NCI-H510A (cell line): ENCODE data around the gene NFU1.
"Not testable (repeated sequence)": the region's sequence is repeated elsewhere in the genome, so short reads cannot be mapped to it uniquely, and the experiment has no call there.

ENCODE experiments used
- DNase-seq: peaks from one replicate; lab custom pipeline; 2025; lab: John Stamatoyannopoulos, UW

The NFU1 gene

DNA sequence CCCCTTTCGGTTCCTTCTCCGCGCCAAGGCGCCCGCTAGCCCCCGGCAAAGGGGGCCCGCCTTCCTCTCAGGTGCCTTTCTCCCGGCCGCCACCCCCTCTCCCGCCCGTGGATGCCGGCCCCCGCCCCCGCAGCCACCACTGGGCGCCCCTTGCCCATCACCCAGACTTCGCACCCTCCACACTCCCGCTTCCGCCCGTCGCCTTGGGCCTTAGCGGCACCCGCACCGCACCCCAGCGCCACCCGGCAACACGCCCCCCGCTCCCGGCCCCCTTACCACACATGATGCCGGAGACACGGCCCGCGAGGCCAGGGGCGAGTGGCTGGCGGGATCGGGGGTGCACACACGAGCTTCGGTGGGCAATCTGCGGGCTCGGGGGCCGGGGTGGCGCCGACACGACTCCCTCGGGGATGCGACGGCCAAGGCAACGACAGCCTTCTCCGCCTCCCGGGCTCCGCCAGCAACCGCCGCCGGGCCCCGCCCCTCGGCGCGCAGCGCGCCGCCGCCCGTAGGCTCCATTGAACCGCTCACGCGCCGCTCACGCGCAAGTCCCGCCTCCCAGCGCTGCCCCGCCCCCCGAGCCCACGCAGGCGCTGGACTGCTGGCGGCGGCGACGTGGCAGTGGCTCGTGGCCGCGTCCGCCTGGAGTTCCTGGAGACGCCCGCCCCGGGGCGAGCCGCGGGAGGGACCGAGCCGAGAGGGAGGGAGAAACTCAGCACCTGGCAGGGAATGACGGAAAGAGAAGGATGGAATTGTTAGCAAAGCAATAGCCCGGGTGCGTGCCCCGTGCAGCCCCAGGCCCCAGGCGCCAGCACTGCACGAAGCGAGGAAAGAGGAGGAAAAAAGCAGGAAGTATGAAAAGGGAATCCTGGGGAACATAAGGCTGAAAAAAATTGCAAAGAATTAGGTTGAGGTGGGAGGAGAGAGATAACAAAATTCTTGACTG lies 50.2 kb downstream of the NFU1 start, which contains the start of gene GFPT1:
Gene GFPT1, minus strand, starts transcription at position 439 of the 946 bp plus-strand sequence. Its CDS starts 156 bp downstream, at position 283.
- DNase-seq, result peak; percentile 79

DNA sequence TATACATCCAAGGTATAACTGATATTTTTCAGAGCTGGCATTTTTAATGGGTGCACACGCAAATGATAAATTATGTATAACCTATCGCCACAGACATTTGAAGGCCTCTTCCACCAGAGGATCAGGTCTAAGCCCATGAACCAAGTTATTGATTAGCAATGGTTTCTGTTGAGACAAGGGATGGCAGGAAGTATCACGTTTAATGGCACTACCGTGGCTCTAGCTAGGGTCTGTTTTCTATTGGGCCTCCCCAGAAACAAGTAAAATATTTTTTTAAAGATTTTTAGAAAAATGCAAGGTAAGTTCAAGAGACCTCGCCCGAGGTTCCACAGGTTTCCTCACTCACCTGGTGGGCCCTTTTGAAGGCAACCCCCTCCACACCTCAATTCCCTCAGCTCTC lies 50.9 kb downstream of the NFU1 start:
- no peak for DNase-seq

DNA sequence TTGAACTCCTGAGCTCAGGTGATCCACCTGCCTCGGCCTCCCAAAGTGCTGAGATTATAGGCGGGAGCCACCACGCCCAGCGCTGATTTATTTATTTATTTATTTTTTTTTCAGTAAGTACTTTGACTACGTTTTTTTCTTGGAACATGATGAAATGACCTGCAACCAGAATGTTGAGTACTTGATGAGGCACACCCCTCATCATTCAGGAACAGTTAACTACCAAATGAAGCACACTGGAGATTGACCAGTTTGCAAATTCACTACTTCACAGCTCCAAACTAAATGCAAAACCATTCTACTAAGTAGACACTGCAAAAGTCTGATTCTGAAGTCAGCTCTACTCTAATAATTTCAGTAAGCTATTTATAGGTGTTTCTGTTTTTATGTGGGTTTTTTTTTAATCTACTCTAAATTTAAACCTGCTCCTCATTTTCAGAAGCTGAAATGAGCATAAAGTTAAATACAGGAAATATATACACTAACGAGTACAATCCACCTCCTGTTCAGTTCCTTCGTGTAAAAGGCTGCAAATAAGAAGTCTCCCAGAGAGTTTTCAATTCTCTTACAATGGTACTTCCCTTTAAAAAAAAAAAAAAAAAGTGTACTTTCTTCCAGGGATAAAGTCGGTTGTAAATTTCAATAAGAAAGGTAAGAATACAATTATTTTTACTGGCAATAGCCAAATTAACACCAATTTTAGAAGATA lies 51.6 kb downstream of the NFU1 start:
- no peak for DNase-seq

DNA sequence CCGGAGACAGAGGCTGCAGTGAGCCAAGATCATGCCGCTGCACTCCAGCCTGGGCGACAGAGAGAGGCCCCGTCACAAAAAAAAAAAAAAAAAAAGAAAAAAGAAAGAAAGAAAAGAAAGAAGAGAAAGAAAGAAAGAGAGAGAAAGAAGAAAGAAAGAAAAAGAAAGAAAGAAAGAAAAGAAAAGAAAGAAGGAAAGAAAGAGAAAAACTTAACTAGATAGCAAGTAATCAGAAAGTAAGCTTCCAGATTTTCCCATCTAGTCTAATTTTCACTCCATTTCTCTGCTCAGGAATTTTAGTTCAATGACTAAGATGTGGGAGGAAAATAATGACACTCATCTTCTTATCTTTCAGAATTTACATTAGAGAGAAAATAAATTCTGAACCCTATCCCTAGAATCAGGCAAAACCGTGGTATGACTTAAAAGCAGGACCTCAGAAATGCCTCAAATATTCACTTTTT lies 52.6 kb downstream of the NFU1 start:
- no peak for DNase-seq

DNA sequence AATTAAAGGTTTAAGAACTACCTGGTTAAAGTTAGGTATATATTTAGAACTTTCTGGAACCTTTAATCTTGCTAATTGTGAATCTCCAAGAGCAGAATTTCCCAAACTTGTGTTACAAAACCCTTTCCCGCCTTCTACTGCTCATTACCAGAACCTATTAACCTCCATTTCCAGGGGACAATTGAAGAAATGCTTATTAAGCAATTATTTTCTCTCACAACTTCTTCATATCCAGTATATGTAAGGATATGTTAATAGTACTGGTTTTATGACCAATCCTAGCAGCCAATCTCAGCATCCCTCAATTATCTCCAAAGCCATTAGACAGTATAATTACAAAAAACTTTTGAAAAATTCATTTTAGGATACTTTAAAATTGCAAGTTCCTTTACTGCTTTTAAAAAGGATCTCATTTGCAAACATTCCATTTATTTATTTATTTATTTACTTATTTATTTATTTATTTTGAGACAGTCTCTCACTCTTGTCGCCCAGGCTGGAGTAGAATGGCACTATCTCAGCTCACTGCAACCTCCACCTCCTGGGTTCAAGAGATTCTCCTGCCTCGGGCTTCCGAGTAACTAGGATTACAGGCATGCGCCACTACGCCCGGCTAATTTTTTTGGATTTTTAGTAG lies 53.9 kb downstream of the NFU1 start:
- DNase-seq, result no peak

DNA sequence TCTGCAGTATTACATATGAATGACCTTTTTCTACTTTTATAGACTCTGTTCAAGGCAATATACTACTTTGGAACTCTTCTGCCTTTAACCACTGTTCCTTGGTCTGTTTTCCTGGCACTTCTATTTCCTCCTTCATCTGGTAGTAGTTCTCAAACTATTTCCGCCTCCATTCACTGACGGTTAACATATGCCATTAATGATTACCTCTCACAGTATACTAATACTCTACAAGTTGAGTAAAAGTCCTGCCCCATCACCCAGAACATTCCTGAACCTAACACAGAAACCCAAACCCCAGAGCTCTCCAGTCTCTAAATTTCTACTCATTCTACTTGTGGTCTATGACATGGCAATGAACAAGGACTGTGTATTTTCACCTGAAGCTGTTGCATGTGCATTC lies 54.7 kb downstream of the NFU1 start:
- DNase-seq, result no peak

DNA sequence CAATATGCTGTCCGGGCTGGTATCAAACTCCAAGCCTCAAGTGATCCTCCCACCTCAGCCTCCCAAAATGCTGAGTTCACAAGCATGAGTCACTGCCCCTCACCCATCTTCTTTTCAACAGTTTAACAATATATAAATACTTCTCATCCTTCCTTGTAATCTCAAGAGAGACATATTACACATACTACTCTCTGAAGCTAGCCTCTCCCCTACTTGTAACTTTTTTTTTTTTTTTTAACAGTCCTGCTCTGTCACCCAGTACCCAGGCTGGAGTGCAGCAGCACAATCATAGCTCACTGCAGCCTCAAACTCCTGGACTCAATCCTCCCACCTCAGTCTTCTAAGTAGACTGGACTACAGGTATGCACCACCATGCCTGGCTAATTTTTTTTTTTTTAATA lies 55.9 kb downstream of the NFU1 start:
- no peak for DNase-seq

DNA sequence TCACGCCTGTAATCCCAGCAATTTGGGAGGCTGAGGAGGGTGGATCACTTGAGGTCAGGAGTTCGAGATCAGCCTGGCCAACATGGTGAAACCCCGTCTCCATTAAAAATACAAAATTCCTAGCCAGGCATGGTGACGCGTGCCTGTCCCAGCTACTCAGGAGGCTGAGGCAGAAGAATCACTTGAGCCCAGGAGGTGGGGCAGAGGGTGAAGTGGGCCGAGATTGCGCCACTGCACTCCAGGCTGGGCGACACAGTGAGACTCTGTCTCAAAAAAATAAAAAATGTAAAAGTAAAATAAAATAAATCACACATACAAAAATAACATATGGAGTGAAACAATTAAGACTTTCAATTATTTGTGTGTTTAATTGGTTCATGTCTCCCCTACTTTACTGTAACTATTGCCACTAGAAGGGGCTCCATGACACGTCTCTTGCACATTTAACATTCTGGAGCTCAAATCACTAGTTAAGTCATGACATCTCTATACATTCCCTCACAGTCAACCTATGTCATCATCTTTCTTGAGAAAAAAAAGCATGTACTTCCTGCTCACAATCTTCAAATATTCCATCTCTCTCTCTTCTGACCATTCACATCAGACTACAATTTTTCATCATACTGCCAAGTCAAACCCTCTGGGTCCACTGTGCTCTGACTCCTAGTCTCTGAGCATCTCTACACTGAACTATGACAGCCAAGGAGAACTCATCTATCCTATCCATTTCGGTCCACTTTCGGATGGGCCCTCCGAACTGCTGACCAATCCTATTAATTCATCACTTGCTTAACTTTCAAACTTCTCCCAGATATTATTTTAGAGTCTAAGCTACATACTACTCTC lies 56.9 kb downstream of the NFU1 start:
- no peak for DNase-seq

DNA sequence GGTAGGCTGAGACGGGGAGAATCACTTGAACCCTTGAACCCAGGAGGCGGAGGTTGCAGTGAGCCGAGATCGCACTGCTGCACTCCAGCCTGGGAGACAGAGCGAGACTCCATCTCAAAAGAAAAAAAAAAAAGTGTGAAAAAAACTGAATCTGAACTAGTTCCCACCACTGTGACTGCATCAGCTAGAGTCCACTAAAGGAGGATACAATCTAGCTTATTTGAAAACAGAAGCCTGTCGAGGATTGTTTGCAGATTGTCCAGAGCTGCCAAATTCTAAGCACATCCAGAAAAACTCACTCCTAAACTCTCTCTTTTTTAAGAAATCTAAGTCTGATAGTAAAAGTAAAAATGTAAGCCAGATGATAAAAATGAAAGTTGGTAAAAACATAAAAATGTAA lies 60.8 kb downstream of the NFU1 start:
- DNase-seq, result no peak

DNA sequence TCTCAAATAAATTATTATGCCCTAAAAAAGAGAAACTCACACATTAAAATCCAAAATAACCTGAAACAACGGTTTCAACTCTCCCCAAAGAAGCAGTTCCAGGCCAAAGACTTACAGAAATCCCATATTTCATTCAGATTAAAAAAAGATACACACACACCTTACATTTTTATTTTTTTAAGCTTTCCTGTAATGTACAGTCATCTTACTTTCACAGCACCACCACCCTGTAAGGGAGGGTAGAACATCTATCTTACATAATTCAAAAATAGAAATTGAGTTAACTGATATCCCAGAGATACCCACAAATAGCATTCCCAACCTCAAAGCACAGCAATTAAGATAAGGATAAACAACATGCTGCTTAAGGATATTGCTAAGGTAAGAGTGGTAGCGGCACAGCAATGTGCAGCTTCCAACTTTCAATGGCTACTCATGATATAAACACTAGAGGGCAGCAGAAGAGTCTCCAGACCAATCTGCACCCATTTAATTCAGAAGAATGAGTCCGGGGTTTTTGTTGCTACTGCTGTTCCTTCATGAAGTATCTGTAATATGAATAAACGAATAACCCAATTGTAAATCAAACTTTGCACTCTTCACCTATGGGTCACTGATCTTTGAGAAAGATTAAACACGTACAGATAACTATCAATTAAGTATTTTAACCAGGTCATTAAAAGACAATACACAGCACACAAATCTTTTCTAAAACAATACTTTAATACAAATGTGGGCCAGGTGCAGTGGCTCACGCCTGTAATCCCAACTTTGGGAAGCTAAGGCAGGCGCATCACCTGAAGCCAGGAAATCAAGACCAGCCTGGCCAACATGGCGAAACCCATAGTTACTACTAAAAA lies 61.5 kb downstream of the NFU1 start:
- peak; percentile 9 for DNase-seq

DNA sequence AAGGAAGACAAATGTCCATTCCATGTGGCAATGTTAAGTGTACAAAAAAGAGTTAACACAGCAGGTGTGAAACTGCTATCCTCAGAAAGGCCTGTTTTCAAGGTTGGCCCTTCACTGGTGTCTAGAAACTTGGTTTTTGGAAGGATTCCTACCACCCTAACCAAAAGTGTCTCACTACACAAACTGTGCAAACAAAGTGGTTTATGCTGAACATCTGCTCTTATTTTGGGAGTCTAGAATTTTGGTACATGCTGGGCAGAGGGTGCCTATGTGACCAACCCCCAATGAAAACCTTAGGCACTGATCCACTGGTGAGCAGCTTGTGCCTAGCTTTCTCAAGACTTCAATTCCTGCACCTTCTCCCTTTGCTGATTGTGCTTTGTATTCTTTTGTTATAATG lies 64.5 kb downstream of the NFU1 start:
- no peak for DNase-seq

DNA sequence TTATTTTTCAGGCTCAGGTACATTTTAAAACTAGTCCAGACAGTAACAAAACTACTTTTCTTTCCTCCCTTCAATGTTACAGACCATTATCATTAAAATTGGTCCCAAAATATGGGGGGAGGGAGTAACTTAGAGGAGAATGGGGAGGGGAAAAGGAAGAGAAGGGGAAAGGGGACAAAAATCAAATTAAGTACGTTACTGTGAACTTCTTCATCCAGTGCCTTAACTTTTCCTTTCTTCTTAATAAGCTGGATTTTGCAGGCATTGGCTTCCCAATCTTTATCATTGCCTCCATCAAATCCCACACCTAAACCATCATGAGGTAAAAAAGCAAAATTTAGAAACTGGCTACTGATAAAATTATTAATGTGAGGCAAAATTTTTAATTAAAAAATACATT lies 67.4 kb downstream of the NFU1 start:
- DNase-seq, result no peak

DNA sequence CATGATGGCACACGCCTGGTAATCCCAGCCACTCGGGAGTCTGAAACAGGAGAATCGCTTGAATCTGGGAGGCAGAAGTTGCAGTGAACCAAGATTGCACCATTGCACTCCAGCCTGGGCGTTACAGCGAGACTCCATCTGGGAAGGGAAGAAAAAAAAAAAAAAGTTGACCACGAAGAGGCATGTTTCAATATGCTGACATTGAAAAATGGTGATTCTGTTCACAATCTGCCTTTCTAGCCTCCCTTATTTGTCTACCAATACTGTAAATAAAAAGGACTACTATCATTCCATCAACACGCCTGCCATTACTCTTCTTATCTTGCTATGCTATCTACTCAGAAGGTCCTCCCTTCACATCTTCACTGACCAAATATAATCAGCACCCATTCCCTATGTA lies 68.6 kb downstream of the NFU1 start:
- no peak for DNase-seq

DNA sequence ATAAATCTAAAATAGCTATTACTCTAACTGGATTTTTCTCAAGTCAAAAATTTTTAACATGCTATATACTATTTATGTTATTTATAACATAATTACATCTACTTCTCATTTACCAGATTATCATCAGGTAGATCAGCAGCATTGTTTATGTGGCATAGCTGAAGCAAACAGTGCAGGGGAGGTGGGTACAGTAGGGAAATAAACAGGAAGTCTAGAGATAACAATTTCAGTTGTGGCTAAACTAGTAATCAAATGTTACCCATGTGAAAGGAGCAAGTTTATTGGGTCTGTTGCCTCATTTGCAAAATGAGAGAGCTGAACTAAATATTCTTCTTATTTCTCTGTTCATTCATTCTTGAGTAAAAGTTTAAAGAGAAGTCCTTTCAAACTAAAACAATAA lies 77.9 kb downstream of the NFU1 start:
- no peak for DNase-seq

DNA sequence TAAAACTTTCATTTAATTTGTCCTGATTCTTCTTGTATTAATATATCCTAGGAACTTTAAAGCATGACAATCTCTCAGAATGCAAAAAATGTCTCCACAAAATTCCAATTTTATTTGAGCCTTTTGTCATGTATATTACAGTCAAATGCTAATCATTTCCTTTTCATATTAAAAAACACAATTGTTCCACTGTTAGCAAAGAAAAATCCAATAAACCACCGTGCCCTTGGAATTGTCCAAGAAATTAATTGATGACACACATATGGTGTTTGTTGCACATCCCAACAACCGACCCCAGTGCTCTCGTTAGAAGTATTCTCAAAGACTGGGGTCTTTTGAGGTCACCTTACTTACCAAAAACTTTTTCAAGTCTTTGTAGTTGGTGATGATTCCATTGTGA lies 78.3 kb downstream of the NFU1 start:
- DNase-seq, result no peak

DNA sequence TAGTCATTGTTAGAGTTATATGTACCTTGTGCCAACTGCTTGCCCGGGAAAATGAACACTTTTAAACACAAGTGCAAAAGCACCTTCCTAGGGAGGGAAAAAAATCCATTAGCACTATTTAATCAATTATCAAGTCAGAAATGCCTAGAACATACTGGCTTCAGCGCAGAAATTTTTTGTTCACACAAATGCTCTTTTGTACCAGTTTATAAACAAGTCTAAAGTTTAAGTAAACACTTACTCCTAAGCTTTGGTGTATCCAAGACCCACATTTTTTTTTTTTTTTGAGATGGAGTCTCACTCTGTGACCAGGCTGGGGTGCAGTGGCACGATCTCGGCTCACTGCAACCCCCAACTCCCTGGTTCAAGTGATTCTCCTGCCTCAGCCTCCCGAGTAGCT lies 80.8 kb downstream of the NFU1 start:
- no peak for DNase-seq

DNA sequence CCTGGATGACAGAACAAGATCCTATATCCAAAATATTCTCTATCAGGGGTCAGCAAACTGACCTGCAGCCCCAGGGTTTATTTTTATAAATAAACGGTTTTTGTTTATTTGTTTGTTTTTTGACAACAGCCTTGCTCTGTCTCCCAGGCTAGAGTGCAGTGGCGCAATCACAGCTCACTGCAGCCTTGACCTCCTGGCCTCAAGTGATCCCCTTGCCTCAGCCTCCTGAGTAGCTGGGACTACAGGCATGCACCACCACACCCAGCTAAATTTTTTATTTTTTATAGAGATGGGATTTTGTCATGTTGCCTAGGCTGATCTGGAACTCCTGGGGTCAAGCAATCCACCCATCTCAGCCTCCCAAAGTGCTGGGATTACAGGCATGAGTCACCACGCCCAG lies 82.3 kb downstream of the NFU1 start:
- DNase-seq, result not testable (repeated sequence)

DNA sequence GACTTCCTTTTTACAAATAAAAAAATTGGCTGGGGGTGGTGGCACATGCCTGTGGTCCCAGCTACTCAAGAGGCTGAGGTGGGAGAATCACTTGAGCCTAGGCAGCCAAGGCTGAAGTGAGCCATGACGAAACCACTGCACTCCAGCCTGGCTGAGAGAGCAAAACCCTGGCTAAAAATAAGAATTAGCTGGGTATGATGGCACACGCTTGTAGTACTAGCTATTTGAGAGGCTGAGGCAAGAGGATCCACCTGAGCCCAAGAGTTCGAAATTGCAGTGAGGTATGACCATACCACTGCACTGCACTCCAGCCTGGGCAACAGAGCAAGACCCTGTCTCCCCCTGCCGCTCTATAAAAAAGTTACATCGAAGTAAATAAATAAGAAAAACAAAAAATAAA lies 83.9 kb downstream of the NFU1 start:
- DNase-seq, result no peak

DNA sequence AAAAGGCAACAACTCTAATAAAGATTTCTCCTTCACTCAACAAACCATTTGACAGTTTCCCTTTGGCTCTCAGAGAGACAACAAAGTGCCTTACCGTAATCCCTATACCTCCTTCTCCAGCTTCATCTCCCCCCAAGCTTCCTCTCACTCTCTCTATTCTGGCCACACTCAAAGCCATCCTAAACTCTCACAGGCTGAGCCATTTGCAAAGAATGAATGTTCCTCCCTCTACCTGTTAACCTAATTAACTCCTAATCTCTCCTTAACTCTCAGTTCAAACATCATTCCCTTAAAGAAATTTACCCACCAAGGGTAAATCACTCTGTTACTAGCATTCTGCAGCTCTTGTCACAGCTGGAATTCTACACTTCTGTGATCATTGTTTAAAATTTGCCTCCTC lies 88.5 kb downstream of the NFU1 start:
- no peak for DNase-seq
